SK-N-SH treated with all-trans-retinoic acid at 6 μM for 48 hours (cell line): ENCODE results near the gene PRDX6.

ENCODE experiments used
- POU6F1 ChIP-seq: fragments of 250-450 bp; sonication (Bioruptor Pico); IDR thresholded peaks from 2 replicates; pipeline ENCODE4 v1.8.0; 2021; ENCODE audit warnings: low read depth, mild to moderate bottlenecking, moderate library complexity, borderline replicate concordance
- PPARA ChIP-seq: fragments of 250-450 bp; sonication (Bioruptor Pico); IDR thresholded peaks from 2 replicates; pipeline ENCODE4 v1.5.0; 2020; ENCODE audit warnings: mild to moderate bottlenecking, borderline replicate concordance
- TSHZ2 ChIP-seq: fragments of 250-450 bp; sonication (Bioruptor Pico); IDR thresholded peaks from 2 replicates; pipeline ENCODE4 v1.5.0; 2020; ENCODE audit warnings: mild to moderate bottlenecking, moderate library complexity

- TF ChIP-seq POU6F1, result no peak
- no peak for TF ChIP-seq PPARA (CRISPR knock-in tag)
- TF ChIP-seq TSHZ2 (CRISPR knock-in tag), result no peak
Measured at GRCh38 chr1:173495609-173496267, 18.6 kb downstream of the PRDX6 start.
